SH-SY5Y (cell line): ENCODE results near the gene AGAP1.

Source experiments
- GATA2 ChIP-seq: IDR thresholded peaks from 2 replicates; pipeline ENCODE4 v1.6.1; 2011; ENCODE audit warnings: mild to moderate bottlenecking, low read depth, low read length
- GATA3 ChIP-seq: IDR thresholded peaks from 2 replicates; pipeline ENCODE4 v1.6.1; 2011; ENCODE audit warnings: low read depth, mild to moderate bottlenecking, low read length, moderate library complexity

GRCh38 chr2:235605312-235606003, 111.6 kb downstream of the AGAP1 start:
- TF ChIP-seq GATA2 (peak; percentile 86), GATA3 (no peak)
